Fibroblast of skin of back (primary cell): Measurements from ENCODE around the gene PFKFB2.
"Not testable (repeated sequence)": the region's sequence is repeated elsewhere in the genome, so short reads cannot be mapped to it uniquely, and the experiment has no call there.

Experiments
- DNase-seq: peaks from one replicate; pipeline ENCODE4 v3.0.0-alpha.2; 2013

PFKFB2 gene

GRCh38 chr1:207039380-207040180 lies 13.5 kb upstream of the PFKFB2 start:
- DNase-seq: no peak

- peak; percentile 56 for DNase-seq
Measured at GRCh38 chr1:207040181-207040533, 12.9 kb upstream of the PFKFB2 start.

- DNase-seq: not testable (repeated sequence)
Measured at GRCh38 chr1:207041397-207041796, 11.7 kb upstream of the PFKFB2 start.

GRCh38 chr1:207045453-207045852 lies 7.6 kb upstream of the PFKFB2 start:
- DNase-seq: no peak

GRCh38 chr1:207047505-207047904 lies 5.6 kb upstream of the PFKFB2 start:
- DNase-seq: no peak

- no peak for DNase-seq
Measured at GRCh38 chr1:207048041-207048440, 5.0 kb upstream of the PFKFB2 start.

GRCh38 chr1:207049054-207049453 lies 4.0 kb upstream of the PFKFB2 start:
- no peak for DNase-seq

- no peak for DNase-seq
Measured at GRCh38 chr1:207049514-207049913, 3.6 kb upstream of the PFKFB2 start.

- peak; percentile 56 for DNase-seq
Measured at GRCh38 chr1:207049974-207050391, 3.1 kb upstream of the PFKFB2 start.

GRCh38 chr1:207050480-207051190 lies 2.4 kb upstream of the PFKFB2 start:
- peak; percentile 92 for DNase-seq

- peak; percentile 37 for DNase-seq
Measured at GRCh38 chr1:207051191-207051943, 1.7 kb upstream of the PFKFB2 start, which contains the start of gene YOD1. YOD1 (minus strand) TSS chr1:207051208; CDS start chr1:207051030, 178 bp downstream.

- DNase-seq: no peak
Measured at GRCh38 chr1:207054491-207054890, 1.4 kb downstream of the PFKFB2 start.

GRCh38 chr1:207055386-207056001 lies 2.4 kb downstream of the PFKFB2 start:
- no peak for DNase-seq

GRCh38 chr1:207056673-207057072 lies 3.6 kb downstream of the PFKFB2 start:
- no peak for DNase-seq

GRCh38 chr1:207058252-207058651 lies 5.2 kb downstream of the PFKFB2 start:
- DNase-seq: no peak

- no peak for DNase-seq
Measured at GRCh38 chr1:207058878-207059867, 6.1 kb downstream of the PFKFB2 start.

GRCh38 chr1:207059881-207060280 lies 6.8 kb downstream of the PFKFB2 start:
- no peak for DNase-seq

GRCh38 chr1:207060596-207060995 lies 7.5 kb downstream of the PFKFB2 start:
- no peak for DNase-seq

- no peak for DNase-seq
Measured at GRCh38 chr1:207062058-207062457, 9.0 kb downstream of the PFKFB2 start.

GRCh38 chr1:207063014-207063413 lies 9.9 kb downstream of the PFKFB2 start:
- DNase-seq: no peak

- DNase-seq: no peak
Measured at GRCh38 chr1:207064561-207064960, 11.5 kb downstream of the PFKFB2 start.
